ENCODE measurements around the gene SDK1.

DNA sequence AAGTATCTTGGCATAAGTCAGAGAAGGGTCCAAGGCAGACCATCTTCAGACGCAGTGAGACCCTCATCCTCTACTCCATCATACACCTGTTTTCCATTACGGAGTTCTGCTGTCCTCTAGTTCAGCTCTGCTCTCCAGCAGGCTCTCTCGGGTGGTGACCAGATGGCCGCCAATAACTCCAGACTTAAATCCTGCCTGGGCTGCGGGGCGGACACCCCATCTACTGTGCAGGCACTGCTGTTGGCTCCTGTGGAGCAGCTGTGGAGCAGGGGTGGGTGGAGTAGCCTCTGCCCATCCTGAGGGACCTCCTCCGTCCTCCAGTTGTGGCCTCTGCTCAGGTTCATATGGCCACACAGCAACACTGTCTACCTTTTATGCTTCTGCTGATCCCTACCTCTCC, 608.1 kb downstream of the SDK1 start:
- TF ChIP-seq, protein P1, sequence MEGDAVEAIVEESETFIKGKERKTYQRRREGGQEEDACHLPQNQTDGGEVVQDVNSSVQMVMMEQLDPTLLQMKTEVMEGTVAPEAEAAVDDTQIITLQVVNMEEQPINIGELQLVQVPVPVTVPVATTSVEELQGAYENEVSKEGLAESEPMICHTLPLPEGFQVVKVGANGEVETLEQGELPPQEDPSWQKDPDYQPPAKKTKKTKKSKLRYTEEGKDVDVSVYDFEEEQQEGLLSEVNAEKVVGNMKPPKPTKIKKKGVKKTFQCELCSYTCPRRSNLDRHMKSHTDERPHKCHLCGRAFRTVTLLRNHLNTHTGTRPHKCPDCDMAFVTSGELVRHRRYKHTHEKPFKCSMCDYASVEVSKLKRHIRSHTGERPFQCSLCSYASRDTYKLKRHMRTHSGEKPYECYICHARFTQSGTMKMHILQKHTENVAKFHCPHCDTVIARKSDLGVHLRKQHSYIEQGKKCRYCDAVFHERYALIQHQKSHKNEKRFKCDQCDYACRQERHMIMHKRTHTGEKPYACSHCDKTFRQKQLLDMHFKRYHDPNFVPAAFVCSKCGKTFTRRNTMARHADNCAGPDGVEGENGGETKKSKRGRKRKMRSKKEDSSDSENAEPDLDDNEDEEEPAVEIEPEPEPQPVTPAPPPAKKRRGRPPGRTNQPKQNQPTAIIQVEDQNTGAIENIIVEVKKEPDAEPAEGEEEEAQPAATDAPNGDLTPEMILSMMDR (IDR thresholded peaks at IDR 0.05): no peak
- TF ChIP-seq POLR2A (IDR thresholded peaks at IDR 0.05): no peak
